ENCODE results near the gene ZBTB16. TPM values are rescaled to one million over a fixed set of nuclear protein-coding genes. Genes with fewer than 3 reads are reported as not detected.

The ZBTB16 gene
- total RNA-seq, 1 experiment from 2014 or later, result 0.21 TPM

DNA sequence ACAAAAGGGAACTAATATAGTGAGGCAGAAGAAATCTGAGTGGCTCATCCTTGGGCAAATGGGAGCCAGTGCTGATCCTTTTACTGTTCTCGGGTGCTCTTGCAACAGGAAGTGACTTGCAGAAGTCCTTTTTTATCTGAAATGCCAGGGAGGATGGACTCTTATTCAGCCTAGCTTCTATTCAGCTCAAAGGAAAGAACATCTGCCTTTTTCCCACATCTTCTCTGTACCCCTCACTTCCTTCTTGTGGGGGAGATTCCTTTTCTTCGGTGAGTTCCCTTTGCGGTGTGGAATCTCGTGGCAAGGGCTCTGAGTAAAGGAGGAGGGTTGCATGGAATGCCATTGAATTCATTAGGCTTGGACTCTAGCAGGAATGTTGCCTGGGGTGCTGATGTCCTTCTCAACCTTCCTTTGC lies 76.2 kb downstream of the ZBTB16 start:
- ATAC-seq (no peak), DNase-seq (ENCODE audit: low read depth, low spot score) (no peak)
- H3K36me3 ChIP-seq (ENCODE audit: control insufficient read depth, insufficient read depth, low read length), result no peaks in the 10 kb centered on the region
- TF ChIP-seq POLR2AphosphoS5 (IDR thresholded peaks at IDR 0.05; ENCODE audit: low read depth, low read length) (no peak), SIN3A (IDR thresholded peaks at IDR 0.05; ENCODE audit: borderline replicate concordance, insufficient read depth, low read depth, low read length) (no peak), TCF7L2 (IDR thresholded peaks at IDR 0.05; ENCODE audit: low read depth, low read length) (no peak)
- TF ChIP-seq, protein P1, sequence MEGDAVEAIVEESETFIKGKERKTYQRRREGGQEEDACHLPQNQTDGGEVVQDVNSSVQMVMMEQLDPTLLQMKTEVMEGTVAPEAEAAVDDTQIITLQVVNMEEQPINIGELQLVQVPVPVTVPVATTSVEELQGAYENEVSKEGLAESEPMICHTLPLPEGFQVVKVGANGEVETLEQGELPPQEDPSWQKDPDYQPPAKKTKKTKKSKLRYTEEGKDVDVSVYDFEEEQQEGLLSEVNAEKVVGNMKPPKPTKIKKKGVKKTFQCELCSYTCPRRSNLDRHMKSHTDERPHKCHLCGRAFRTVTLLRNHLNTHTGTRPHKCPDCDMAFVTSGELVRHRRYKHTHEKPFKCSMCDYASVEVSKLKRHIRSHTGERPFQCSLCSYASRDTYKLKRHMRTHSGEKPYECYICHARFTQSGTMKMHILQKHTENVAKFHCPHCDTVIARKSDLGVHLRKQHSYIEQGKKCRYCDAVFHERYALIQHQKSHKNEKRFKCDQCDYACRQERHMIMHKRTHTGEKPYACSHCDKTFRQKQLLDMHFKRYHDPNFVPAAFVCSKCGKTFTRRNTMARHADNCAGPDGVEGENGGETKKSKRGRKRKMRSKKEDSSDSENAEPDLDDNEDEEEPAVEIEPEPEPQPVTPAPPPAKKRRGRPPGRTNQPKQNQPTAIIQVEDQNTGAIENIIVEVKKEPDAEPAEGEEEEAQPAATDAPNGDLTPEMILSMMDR (IDR thresholded peaks at IDR 0.05), result no peak
- TF ChIP-seq, protein P2, sequence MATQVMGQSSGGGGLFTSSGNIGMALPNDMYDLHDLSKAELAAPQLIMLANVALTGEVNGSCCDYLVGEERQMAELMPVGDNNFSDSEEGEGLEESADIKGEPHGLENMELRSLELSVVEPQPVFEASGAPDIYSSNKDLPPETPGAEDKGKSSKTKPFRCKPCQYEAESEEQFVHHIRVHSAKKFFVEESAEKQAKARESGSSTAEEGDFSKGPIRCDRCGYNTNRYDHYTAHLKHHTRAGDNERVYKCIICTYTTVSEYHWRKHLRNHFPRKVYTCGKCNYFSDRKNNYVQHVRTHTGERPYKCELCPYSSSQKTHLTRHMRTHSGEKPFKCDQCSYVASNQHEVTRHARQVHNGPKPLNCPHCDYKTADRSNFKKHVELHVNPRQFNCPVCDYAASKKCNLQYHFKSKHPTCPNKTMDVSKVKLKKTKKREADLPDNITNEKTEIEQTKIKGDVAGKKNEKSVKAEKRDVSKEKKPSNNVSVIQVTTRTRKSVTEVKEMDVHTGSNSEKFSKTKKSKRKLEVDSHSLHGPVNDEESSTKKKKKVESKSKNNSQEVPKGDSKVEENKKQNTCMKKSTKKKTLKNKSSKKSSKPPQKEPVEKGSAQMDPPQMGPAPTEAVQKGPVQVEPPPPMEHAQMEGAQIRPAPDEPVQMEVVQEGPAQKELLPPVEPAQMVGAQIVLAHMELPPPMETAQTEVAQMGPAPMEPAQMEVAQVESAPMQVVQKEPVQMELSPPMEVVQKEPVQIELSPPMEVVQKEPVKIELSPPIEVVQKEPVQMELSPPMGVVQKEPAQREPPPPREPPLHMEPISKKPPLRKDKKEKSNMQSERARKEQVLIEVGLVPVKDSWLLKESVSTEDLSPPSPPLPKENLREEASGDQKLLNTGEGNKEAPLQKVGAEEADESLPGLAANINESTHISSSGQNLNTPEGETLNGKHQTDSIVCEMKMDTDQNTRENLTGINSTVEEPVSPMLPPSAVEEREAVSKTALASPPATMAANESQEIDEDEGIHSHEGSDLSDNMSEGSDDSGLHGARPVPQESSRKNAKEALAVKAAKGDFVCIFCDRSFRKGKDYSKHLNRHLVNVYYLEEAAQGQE (IDR thresholded peaks at IDR 0.05; ENCODE audit: insufficient read depth in 1 of 2, low read depth in 2 of 2, low read length in 1 of 2), result no peak
- ChIA-PET POLR2A (interaction anchor here (0.6 kb wide), 1 partner anchor 11 kb away, joined by 6 read pairs; no protein-coding TSS in a partner anchor), CTCF (no interaction called here)
- no peak overlapping the region for H3K27ac ChIP-seq (ENCODE audit: low read length)
- no TSS peak for BruUV-seq (replicated peaks)
- no peaks in the 10 kb centered on the region for H3K9me3 ChIP-seq (ENCODE audit: control insufficient read depth, insufficient read depth, low read depth, low read length)
- intact Hi-C loops (cut with micrococcal nuclease; ENCODE audit: unreplicated experiment) (no loop called here), in situ Hi-C loops (cut with HindIII; ENCODE audit: low pct_unique_long_range_greater_than_20kb, low sequenced_read_pairs) (no loop called here)
- H3K4me1 ChIP-seq (ENCODE audit: control insufficient read depth, insufficient read depth, low read length), result no peaks in the 10 kb centered on the region
- peaks cover 19% of the 10 kb centered on the region for H3K27me3 ChIP-seq (ENCODE audit: control insufficient read depth, insufficient read depth, low read length)
- H3K4me3 ChIP-seq (ENCODE audit: low read depth in 2 of 2, low read length in 2 of 2), result no peak overlapping the region

DNA sequence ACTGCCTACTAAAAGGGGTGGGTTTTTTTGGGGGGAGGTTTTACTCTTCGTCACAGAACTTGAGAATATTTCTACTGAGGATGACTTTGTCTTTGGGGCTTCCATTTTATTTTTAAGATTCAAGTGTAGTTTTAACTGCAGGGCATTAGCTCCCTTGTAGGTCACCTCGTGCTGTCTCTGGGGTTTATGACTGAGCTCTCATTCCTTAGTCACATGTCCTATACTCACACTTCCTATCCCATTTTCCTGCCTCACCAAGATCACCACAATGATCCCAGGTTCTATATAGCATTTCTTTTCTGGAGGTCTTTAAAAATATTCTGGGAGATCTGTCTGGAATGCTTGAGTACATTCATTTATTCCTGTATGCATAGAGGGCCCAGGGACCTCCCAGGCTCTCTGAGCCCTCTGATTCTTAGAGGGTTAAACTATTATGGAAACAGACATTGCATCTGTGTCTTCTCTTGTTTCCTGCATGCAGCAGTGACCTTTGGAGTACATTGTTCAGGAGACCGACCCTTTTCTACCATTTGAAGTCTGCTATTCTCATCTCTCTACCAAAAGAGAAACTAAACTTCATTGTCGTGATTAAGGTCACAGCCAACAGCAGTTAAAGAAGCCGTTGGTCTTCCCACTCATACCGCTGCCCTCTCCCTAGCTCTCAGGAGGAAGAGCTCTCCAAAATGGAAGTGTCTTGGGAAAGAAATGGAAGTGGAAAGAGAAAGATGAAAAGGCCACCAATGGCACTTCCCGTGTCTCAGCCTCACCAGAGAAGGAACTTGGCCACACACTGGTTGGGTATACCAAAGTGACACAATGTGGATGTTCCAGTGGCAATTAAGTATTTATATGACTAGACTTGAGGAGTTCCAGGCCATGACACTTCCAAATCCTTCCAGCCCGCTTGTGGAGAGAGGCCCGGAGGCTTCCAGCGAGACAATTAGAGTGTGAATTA lies 77.5 kb downstream of the ZBTB16 start:
- DNase-seq (ENCODE audit: low read depth, low spot score) (no peak), ATAC-seq (no peak)
- BruUV-seq (replicated peaks), result no TSS peak
- intact Hi-C loops (cut with micrococcal nuclease; ENCODE audit: unreplicated experiment), result no loop called here
- H3K36me3 ChIP-seq (ENCODE audit: control insufficient read depth, insufficient read depth, low read length), result no peaks in the 10 kb centered on the region
- TF ChIP-seq, protein P2 (IDR thresholded peaks at IDR 0.05; ENCODE audit: insufficient read depth in 1 of 2, low read depth in 2 of 2, low read length in 1 of 2), result no peak
- TF ChIP-seq SIN3A (IDR thresholded peaks at IDR 0.05; ENCODE audit: borderline replicate concordance, insufficient read depth, low read depth, low read length) (no peak), POLR2AphosphoS5 (IDR thresholded peaks at IDR 0.05; ENCODE audit: low read depth, low read length) (no peak), TCF7L2 (IDR thresholded peaks at IDR 0.05; ENCODE audit: low read depth, low read length) (no peak)
- TF ChIP-seq, protein P1 (IDR thresholded peaks at IDR 0.05), result no peak
- ChIA-PET POLR2A (no interaction called here), CTCF (no interaction called here)
- in situ Hi-C loops (cut with HindIII; ENCODE audit: low pct_unique_long_range_greater_than_20kb, low sequenced_read_pairs), result no loop called here
- H3K27me3 ChIP-seq (ENCODE audit: control insufficient read depth, insufficient read depth, low read length), result peaks cover 22% of the 10 kb centered on the region
- H3K4me3 ChIP-seq (ENCODE audit: low read depth in 2 of 2, low read length in 2 of 2), result no peak overlapping the region
- H3K4me1 ChIP-seq (ENCODE audit: control insufficient read depth, insufficient read depth, low read length), result no peaks in the 10 kb centered on the region
- no peak overlapping the region for H3K27ac ChIP-seq (ENCODE audit: low read length)
- H3K9me3 ChIP-seq (ENCODE audit: control insufficient read depth, insufficient read depth, low read depth, low read length), result no peaks in the 10 kb centered on the region

All from Panc1 (cell line).